ENCODE data around the gene CPSF4.

Gene CPSF4

DNA sequence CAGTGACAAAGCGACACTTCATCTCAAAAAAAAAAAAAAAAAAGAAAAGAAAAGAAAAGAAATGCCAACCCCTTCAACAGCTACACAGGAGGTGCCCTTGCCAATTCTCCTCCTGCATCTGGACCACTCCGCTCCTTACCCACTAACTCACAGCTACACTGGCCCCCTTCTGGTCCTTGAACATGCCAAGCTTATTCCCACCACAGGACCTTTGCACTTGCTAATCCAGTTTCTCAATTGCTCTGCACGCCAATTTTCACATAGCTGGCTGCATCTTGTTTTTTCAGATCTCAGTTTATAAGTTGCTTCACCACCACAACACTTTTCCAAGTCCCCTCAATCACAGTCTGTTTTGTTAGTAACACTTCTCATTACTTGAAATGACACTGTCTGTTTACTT lies 35.9 kb upstream of the CPSF4 start:
- TF ChIP-seq, protein P1, sequence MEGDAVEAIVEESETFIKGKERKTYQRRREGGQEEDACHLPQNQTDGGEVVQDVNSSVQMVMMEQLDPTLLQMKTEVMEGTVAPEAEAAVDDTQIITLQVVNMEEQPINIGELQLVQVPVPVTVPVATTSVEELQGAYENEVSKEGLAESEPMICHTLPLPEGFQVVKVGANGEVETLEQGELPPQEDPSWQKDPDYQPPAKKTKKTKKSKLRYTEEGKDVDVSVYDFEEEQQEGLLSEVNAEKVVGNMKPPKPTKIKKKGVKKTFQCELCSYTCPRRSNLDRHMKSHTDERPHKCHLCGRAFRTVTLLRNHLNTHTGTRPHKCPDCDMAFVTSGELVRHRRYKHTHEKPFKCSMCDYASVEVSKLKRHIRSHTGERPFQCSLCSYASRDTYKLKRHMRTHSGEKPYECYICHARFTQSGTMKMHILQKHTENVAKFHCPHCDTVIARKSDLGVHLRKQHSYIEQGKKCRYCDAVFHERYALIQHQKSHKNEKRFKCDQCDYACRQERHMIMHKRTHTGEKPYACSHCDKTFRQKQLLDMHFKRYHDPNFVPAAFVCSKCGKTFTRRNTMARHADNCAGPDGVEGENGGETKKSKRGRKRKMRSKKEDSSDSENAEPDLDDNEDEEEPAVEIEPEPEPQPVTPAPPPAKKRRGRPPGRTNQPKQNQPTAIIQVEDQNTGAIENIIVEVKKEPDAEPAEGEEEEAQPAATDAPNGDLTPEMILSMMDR (IDR thresholded peaks at IDR 0.05; ENCODE audit: extremely low read depth, missing control alignments) = no peak

DNA sequence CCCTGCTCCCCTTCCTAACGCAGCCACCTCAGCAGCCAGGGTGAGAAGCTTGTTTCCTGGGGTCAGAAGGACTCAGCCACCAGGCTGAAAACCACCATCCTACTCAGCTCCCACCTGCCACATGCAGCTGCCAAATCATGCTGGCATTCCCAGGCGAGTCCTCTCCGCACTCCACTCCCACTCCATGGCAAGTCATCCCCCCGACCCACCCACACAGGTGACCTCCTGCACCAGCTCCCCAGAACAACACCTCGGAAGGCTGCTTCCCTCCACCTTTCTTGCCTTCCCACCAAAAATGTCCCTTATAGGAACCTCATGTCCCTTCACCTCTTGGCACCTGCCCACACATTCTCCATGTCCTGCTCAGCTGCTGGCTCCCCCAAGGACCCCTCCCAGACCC lies 35.0 kb upstream of the CPSF4 start:
- TF ChIP-seq, protein P1 (IDR thresholded peaks at IDR 0.05; ENCODE audit: extremely low read depth, missing control alignments) = no peak
- no peak for DNase-seq (ENCODE audit: low spot score)

More for the DNA sequence above, 35.9 kb upstream of the CPSF4 start:
- no peak for DNase-seq (ENCODE audit: low spot score)

DNA sequence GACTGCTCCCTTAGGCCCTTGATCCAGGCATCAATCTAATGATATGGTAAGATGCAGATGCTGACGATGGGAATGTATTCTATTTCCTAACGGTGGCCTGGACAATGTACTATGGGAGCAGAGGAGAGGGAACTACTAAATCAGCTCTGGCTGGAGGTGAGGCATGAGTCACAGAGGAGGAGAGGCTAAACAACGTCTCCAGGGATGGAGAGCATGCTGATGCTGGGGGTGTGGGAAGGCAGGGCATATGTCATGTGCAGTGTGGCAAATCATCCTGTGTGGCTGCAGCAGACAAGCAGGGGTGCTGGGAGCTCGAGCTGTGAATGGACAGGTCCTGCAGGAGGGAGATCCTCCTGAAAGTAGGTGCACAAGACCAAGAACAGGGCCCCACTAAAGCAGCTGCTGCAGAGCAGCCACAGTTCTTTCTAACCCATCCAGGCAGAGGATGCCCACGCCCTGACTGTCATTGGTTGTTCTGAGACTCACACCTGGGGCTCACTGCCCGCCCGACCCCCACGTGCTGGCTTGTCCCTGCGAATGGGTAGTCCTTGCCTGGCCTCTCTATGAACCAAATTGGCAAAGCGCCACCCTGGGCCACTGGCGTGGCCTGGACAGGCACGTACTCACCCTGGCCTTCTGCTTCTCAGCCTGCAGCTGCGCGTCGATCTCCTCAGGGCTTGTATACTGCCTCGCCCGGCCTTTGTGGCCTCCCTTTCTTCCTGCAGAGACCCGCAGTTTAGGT lies 34.3 kb upstream of the CPSF4 start:
- TF ChIP-seq, protein P1 (IDR thresholded peaks at IDR 0.05; ENCODE audit: extremely low read depth, missing control alignments) = no peak
- DNase-seq (ENCODE audit: low spot score) = no peak

GRCh38 chr7:99404977-99405320 lies 33.8 kb upstream of the CPSF4 start:
- TF ChIP-seq, protein P1 (IDR thresholded peaks at IDR 0.05; ENCODE audit: extremely low read depth, missing control alignments) = no peak
- DNase-seq (ENCODE audit: low spot score) = no peak

DNA sequence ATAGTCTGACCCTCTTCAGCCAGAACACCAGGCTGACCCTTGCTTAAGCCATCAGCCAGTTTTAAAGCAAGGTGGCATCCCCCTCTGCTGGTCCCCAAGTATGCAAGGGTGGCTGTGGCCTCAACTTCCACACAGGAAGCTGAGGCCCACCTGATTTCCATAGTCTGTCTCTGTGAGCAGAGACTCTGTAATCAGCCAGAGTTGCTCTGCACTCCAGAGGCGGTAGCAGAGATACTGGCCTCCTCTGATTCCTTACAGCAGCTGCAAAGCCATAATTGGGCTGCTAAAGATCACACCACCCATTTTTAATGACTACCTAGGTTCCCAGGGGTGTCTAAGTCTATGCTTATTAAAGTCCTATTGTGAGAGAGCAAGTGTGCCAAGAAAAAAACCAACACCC lies 32.2 kb upstream of the CPSF4 start:
- no peak for DNase-seq (ENCODE audit: low spot score)
- TF ChIP-seq, protein P1 (IDR thresholded peaks at IDR 0.05; ENCODE audit: extremely low read depth, missing control alignments) = no peak

DNA sequence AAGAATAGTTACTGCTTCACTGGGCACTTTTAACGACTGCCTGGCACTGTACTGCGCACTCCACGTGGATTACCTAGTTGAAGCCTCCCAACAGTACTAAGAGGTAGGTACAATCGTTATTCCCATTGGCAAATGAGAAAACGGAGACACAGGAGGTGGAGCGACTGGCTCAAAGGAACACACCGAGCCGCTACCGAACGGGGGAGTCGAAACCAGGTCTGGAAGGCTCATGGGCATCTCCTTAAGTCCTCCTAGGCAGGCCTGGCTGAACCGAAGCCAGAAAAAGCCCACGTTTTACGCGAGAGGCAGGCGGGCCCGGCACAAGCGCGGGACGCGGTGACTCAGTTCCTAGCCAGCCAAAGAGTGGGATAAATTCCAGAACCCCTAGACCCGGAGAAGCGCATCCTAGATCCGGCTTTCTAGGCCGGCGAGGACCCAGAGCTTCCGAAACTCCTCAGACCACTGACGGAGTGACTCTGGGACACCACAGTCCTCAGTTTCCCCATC lies 30.8 kb upstream of the CPSF4 start:
- no peak for DNase-seq (ENCODE audit: low spot score)
- TF ChIP-seq, protein P1 (IDR thresholded peaks at IDR 0.05; ENCODE audit: extremely low read depth, missing control alignments) = no peak

- TF ChIP-seq, protein P1 (IDR thresholded peaks at IDR 0.05; ENCODE audit: extremely low read depth, missing control alignments) = no peak
These were observed 30.2 kb upstream of the CPSF4 start, which contains the start of the genes BUD31 and PDAP1 for GRCh38 chr7:99408379-99409191. Gene BUD31 (plus strand): TSS chr7:99408969. CDS start chr7:99411093, 2,124 bp downstream. Gene PDAP1 (minus strand): TSS chr7:99408597. CDS start chr7:99408548, 49 bp downstream.

More at GRCh38 chr7:99408379-99409191, 30.2 kb upstream of the CPSF4 start, which contains the start of the genes BUD31 and PDAP1:
- peak; percentile 96 for DNase-seq (ENCODE audit: low spot score)
